Endothelial cell (in vitro differentiated cells): ENCODE results near the gene EDIL3. TPM values are rescaled to one million over a fixed set of nuclear protein-coding genes. Genes with fewer than 3 reads are reported as not detected.

Experiments used
- DNase-seq: peaks from one replicate; pipeline ENCODE4 v3.0.0; 2021; ENCODE audit warnings: low spot score
- H3K27ac Mint-ChIP-seq: one replicate; pipeline ENCODE4 v1.8.0; 2021; ENCODE audit warnings: mixed read lengths, inconsistent platforms; ENCODE audit not compliant: unreplicated experiment
- H3K27me3 Mint-ChIP-seq: one replicate; pipeline ENCODE4 v1.8.0; 2021; ENCODE audit warnings: mild to moderate bottlenecking, moderate library complexity, mixed read lengths, inconsistent platforms; ENCODE audit not compliant: unreplicated experiment
- H3K36me3 Mint-ChIP-seq: one replicate; pipeline ENCODE4 v1.8.0; 2021; ENCODE audit warnings: mild to moderate bottlenecking, low read depth, mixed read lengths, inconsistent platforms; ENCODE audit not compliant: unreplicated experiment
- H3K4me1 Mint-ChIP-seq: one replicate; pipeline ENCODE4 v1.8.0; 2021; ENCODE audit warnings: mild to moderate bottlenecking, mixed read lengths, inconsistent platforms; ENCODE audit not compliant: unreplicated experiment
- H3K4me3 Mint-ChIP-seq: one replicate; pipeline ENCODE4 v1.8.0; 2021; ENCODE audit warnings: mild to moderate bottlenecking, mixed read lengths, inconsistent platforms; ENCODE audit not compliant: unreplicated experiment
- H3K9me3 Mint-ChIP-seq: one replicate; pipeline ENCODE4 v1.8.0; 2021; ENCODE audit warnings: mixed read lengths, inconsistent platforms; ENCODE audit not compliant: unreplicated experiment
- total RNA-seq: library from RNA; stranded (reverse); fragmentation: NEBNext Ultra II Directional; extraction: Animal tissue kit (Norgen Biotek cat#: 25700); gene quantifications from one replicate; pipeline ENCODE4 v1.2.1, GENCODE V29; 2021; ENCODE audit not compliant: unreplicated experiment
- TF ChIP-seq, protein P1 (sequence below): fragments of 200-600 bp; sonication (generic); IDR thresholded peaks from one replicate; pipeline ENCODE4 v1.5.0; 2021; ENCODE audit warnings: antibody characterized with exemption; ENCODE audit not compliant: unreplicated experiment

EDIL3 gene
- total RNA-seq, 1 donor from 2014 or later, result 74.6 TPM

DNA sequence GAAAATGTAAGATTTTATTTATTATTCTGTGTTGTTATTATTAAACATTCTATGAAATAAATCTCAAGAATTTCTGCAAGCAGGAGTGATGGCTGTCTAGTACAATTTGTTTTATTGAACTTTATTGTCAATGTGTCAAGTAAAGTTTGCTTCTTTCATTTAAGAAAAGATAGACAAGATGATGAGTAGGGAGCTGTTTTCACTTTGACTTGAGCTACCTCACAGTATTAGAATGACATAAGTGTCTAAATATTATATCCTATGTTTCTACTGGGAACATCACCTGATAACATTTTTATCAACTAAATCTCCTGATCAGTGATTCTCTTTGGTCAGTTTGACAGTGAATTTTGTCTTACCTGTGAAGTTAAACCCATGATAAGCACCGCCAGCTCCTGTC lies 12.7 kb upstream of the EDIL3 start:
- Mint-ChIP-seq H3K27me3 (no peaks in the 10 kb centered on the region), H3K27ac (no peak overlapping the region), H3K36me3 (no peaks in the 10 kb centered on the region), H3K9me3 (no peaks in the 10 kb centered on the region), H3K4me3 (no peak overlapping the region), H3K4me1 (peaks cover 2% of the 10 kb centered on the region)
- DNase-seq, result no peak
- TF ChIP-seq, protein P1, sequence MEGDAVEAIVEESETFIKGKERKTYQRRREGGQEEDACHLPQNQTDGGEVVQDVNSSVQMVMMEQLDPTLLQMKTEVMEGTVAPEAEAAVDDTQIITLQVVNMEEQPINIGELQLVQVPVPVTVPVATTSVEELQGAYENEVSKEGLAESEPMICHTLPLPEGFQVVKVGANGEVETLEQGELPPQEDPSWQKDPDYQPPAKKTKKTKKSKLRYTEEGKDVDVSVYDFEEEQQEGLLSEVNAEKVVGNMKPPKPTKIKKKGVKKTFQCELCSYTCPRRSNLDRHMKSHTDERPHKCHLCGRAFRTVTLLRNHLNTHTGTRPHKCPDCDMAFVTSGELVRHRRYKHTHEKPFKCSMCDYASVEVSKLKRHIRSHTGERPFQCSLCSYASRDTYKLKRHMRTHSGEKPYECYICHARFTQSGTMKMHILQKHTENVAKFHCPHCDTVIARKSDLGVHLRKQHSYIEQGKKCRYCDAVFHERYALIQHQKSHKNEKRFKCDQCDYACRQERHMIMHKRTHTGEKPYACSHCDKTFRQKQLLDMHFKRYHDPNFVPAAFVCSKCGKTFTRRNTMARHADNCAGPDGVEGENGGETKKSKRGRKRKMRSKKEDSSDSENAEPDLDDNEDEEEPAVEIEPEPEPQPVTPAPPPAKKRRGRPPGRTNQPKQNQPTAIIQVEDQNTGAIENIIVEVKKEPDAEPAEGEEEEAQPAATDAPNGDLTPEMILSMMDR, result no peak

DNA sequence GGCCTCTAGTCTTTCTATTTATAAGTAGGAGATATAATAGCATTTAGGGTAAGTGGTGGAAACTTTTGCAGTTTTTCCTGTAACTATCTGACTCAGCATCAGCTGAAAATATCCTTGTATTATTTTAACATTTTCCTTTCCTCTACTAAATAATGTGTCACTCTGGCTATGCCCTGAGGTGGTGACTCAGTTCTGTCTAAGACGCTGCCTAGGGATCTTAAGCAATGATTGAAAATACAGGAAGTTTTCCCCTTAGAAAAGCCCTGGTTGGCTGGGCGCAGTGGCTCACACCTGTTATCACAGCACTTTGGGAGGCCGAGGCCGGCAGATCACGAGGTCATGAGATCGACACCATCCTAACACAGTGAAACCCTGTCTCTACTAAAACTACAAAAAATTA lies 9.3 kb upstream of the EDIL3 start:
- no peak overlapping the region for H3K27ac Mint-ChIP-seq

DNA sequence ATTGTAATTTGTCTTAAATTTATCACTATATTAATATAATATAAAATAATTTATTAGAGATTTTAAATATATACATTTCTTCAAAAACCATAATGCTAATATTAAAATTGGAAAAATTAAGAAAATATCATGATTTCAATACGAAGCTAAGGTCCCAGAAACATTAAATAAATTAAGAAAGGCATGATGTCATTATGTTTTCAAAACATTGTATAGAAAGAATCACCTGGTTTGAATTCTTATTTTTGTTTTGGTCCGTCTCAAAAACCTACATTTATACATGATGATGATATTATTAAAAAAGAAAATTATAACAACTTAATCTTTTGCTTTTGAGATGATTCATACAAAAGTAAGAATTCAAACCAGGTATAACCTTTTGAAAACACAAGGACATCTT lies 8.2 kb upstream of the EDIL3 start:
- H3K27me3 Mint-ChIP-seq, result no peaks in the 10 kb centered on the region
- H3K4me3 Mint-ChIP-seq, result no peak overlapping the region
- no peak overlapping the region for H3K27ac Mint-ChIP-seq
- TF ChIP-seq, protein P1, result no peak
- no peak for DNase-seq
- no peaks in the 10 kb centered on the region for H3K4me1 Mint-ChIP-seq
- H3K9me3 Mint-ChIP-seq, result no peaks in the 10 kb centered on the region
- H3K36me3 Mint-ChIP-seq, result no peaks in the 10 kb centered on the region

More for the DNA sequence above, 9.3 kb upstream of the EDIL3 start:
- Mint-ChIP-seq H3K27me3 (no peaks in the 10 kb centered on the region), H3K9me3 (no peaks in the 10 kb centered on the region), H3K4me1 (no peaks in the 10 kb centered on the region), H3K36me3 (no peaks in the 10 kb centered on the region), H3K4me3 (no peak overlapping the region)
- no peak for DNase-seq
- TF ChIP-seq, protein P1, result no peak

DNA sequence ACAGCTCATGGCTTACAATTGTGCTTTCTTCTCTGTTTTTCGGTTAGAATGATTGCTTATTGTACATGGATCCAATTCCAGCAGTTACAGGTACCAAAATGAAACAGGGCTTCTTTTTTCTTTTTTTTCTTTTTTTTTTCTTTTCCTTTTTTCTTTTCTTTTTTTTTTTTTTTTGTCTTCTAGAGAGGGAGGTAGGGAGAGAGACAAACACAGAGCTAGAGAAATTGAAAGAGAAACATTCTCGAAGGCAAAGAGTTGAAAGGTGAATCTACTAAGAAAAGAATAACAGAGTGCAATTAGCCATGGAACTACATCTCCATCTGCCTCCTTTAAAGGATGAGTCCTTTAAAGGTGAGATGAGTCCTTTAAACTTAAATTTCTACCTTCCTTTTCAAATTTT lies 1.0 kb upstream of the EDIL3 start:
- Mint-ChIP-seq H3K27ac (no peak overlapping the region), H3K9me3 (no peaks in the 10 kb centered on the region), H3K4me3 (peak overlapping the region; percentile 89), H3K27me3 (peaks cover 13% of the 10 kb centered on the region), H3K4me1 (peaks cover 17% of the 10 kb centered on the region), H3K36me3 (peaks cover 4% of the 10 kb centered on the region)
- DNase-seq, result no peak
- TF ChIP-seq, protein P1, result no peak

DNA sequence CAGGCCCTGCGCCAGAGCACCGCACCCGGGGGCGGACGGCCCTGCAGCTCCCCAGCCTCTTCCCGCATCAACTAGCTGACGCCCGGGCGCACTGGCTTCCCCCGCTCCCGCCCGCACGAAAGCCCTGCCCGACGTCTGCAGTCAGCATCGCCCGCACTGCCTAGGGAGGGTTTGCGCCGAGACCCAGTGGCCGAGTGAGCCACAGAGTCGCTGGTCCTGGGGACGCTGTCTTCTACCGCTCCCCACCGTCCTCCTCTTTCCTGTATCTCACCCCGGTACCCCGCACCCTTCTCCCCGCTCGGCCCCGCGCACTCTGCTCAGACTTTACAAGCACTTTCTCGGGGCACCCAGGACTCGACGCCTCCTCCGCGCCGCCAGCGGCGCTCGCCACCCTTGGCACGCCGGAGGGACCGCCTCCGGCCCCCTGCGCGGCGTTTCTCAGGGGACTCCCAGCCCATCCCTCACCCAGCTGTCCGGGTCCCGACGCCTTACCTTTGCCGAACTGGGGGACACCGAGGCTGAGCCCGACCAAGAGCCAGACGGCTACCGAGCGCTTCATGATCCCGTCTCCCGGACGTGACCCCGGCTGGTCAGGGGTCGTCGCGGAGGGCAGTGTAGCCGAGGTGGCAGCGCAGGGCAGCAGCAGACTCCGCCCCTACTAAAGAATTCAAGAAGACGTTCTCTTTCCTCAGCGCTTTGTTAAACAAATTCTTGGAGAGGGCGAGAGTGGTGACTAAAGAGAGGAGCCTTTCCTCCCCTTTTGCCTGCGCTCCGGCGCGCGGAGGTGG lies 670 bp downstream of the EDIL3 start:
- DNase-seq, result peak; percentile 54
- TF ChIP-seq, protein P1, result no peak
- Mint-ChIP-seq H3K4me1 (peaks cover 17% of the 10 kb centered on the region), H3K9me3 (no peaks in the 10 kb centered on the region), H3K27ac (peak overlapping the region; percentile 66), H3K4me3 (peak overlapping the region; percentile 98), H3K27me3 (peaks cover 13% of the 10 kb centered on the region), H3K36me3 (peaks cover 4% of the 10 kb centered on the region)
